Measurements from ENCODE around the gene A1BG. TPM values are rescaled to one million over a fixed set of nuclear protein-coding genes. Genes with fewer than 3 reads are reported as not detected.

The A1BG gene
- total RNA-seq, 1 experiment from 2014 or later = 1.9 TPM

GRCh38 chr19:58385313-58385890 lies 32.1 kb upstream of the A1BG start:
- peaks cover 22% of the 10 kb centered on the region for H3K36me3 ChIP-seq (ENCODE audit: low read depth, low read length)
- H3K27ac ChIP-seq (ENCODE audit: low read length) = no peak overlapping the region
- H3K27me3 ChIP-seq (ENCODE audit: low read length) = no peaks in the 10 kb centered on the region
- peak overlapping the region; percentile 92 for H3K4me2 ChIP-seq (ENCODE audit: low read length)
- CTCF ChIA-PET = no interaction called here
- peaks cover 56% of the 10 kb centered on the region for H3K79me2 ChIP-seq (ENCODE audit: low read length)
- H2AFZ ChIP-seq (ENCODE audit: low read length) = no peak overlapping the region
- no peaks in the 10 kb centered on the region for H3K9me3 ChIP-seq (ENCODE audit: low read length)
- intact Hi-C loops (cut with micrococcal nuclease) = no loop called here
- H3F3A ChIP-seq (ENCODE audit: low read length, unreplicated experiment) = no peaks in the 10 kb centered on the region
- POLR2A ChIA-PET (ENCODE audit: unreplicated experiment) = no interaction called here
- H3K4me1 ChIP-seq (ENCODE audit: insufficient read depth, low read length) = peaks cover 32% of the 10 kb centered on the region
- no peaks in the 10 kb centered on the region for H3K9me2 ChIP-seq (replicated peaks; ENCODE audit: low read length)
- TF ChIP-seq EZH2 (IDR thresholded peaks at IDR 0.05; ENCODE audit: low read length, unreplicated experiment) (no peak), EZH2phosphoT487 (IDR thresholded peaks at IDR 0.05; ENCODE audit: borderline replicate concordance, low read length) (no peak)
- TF ChIP-seq, protein P1, sequence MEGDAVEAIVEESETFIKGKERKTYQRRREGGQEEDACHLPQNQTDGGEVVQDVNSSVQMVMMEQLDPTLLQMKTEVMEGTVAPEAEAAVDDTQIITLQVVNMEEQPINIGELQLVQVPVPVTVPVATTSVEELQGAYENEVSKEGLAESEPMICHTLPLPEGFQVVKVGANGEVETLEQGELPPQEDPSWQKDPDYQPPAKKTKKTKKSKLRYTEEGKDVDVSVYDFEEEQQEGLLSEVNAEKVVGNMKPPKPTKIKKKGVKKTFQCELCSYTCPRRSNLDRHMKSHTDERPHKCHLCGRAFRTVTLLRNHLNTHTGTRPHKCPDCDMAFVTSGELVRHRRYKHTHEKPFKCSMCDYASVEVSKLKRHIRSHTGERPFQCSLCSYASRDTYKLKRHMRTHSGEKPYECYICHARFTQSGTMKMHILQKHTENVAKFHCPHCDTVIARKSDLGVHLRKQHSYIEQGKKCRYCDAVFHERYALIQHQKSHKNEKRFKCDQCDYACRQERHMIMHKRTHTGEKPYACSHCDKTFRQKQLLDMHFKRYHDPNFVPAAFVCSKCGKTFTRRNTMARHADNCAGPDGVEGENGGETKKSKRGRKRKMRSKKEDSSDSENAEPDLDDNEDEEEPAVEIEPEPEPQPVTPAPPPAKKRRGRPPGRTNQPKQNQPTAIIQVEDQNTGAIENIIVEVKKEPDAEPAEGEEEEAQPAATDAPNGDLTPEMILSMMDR (conservative IDR thresholded peaks at IDR 0.05; ENCODE audit: low read depth, low read length) = no peak
- BruUV-seq (replicated peaks) = no TSS peak
- ATAC-seq (no peak), DNase-seq (no peak)
- H3K9ac ChIP-seq (ENCODE audit: low read length) = peak overlapping the region; percentile 91; the same call in 1 of the 2 replicates
- H3K4me3 ChIP-seq (ENCODE audit: low read length) = peak overlapping the region; percentile 96
- H4K20me1 ChIP-seq (ENCODE audit: low read length) = peaks cover 21% of the 10 kb centered on the region

- Histone ChIP-seq H3F3A (ENCODE audit: low read length, unreplicated experiment) (no peaks in the 10 kb centered on the region), H3K9ac (ENCODE audit: low read length) (no peak overlapping the region), H3K4me1 (ENCODE audit: insufficient read depth, low read length) (peaks cover 28% of the 10 kb centered on the region), H3K79me2 (ENCODE audit: low read length) (peaks cover 38% of the 10 kb centered on the region), H2AFZ (ENCODE audit: low read length) (no peak overlapping the region), H3K9me3 (ENCODE audit: low read length) (no peaks in the 10 kb centered on the region), H3K9me2 (replicated peaks; ENCODE audit: low read length) (no peaks in the 10 kb centered on the region), H3K4me2 (ENCODE audit: low read length) (no peak overlapping the region), H3K36me3 (ENCODE audit: low read depth, low read length) (peaks cover 5% of the 10 kb centered on the region), H3K4me3 (ENCODE audit: low read length) (no peak overlapping the region), H3K27ac (ENCODE audit: low read length) (no peak overlapping the region), H4K20me1 (ENCODE audit: low read length) (peaks cover 8% of the 10 kb centered on the region), H3K27me3 (ENCODE audit: low read length) (no peaks in the 10 kb centered on the region)
- BruUV-seq (replicated peaks) = no TSS peak
- ChIA-PET CTCF (no interaction called here), POLR2A (ENCODE audit: unreplicated experiment) (no interaction called here)
- no peak for ATAC-seq
- TF ChIP-seq, protein P1 (conservative IDR thresholded peaks at IDR 0.05; ENCODE audit: low read depth, low read length) = no peak
- TF ChIP-seq EZH2 (IDR thresholded peaks at IDR 0.05; ENCODE audit: low read length, unreplicated experiment) (no peak), EZH2phosphoT487 (IDR thresholded peaks at IDR 0.05; ENCODE audit: borderline replicate concordance, low read length) (no peak)
- intact Hi-C loops (cut with micrococcal nuclease) = no loop called here
- DNase-seq = no peak
These were observed 29.8 kb upstream of the A1BG start for GRCh38 chr19:58382997-58383603.

All from PC-3 (cell line).